ENCODE data around the gene COMTD1.
"Not testable (repeated sequence)": the region's sequence is repeated elsewhere in the genome, so short reads cannot be mapped to it uniquely, and the experiment has no call there.

Gene COMTD1

GRCh38 chr10:75226656-75227055, 9.1 kb downstream of the COMTD1 start:
- no peak for TF ChIP-seq CTCF (IDR thresholded peaks at IDR 0.05; ENCODE audit: low read depth, low read length)
- in situ Hi-C loops (cut with HindIII; ENCODE audit: low sequenced_read_pairs): no loop called here

GRCh38 chr10:75226095-75226494, 9.7 kb downstream of the COMTD1 start:
- no peak for TF ChIP-seq CTCF (IDR thresholded peaks at IDR 0.05; ENCODE audit: low read depth, low read length)
- no peak overlapping the region for H3K4me3 ChIP-seq (ENCODE audit: low read depth, low read length)
- in situ Hi-C loops (cut with HindIII; ENCODE audit: low sequenced_read_pairs): no loop called here
- DNase-seq (ENCODE audit: low read depth, low spot score): no peak

More at GRCh38 chr10:75226656-75227055, 9.1 kb downstream of the COMTD1 start:
- no peak for DNase-seq (ENCODE audit: low read depth, low spot score)
- no peak overlapping the region for H3K4me3 ChIP-seq (ENCODE audit: low read depth, low read length)

- DNase-seq (ENCODE audit: low read depth, low spot score): no peak
- no peak for TF ChIP-seq CTCF (IDR thresholded peaks at IDR 0.05; ENCODE audit: low read depth, low read length)
- H3K4me3 ChIP-seq (ENCODE audit: low read depth, low read length): no peak overlapping the region
- in situ Hi-C loops (cut with HindIII; ENCODE audit: low sequenced_read_pairs): no loop called here
These were observed 12.2 kb downstream of the COMTD1 start for GRCh38 chr10:75223507-75223906.

- H3K4me3 ChIP-seq (ENCODE audit: low read depth, low read length); in situ Hi-C loops (cut with HindIII; ENCODE audit: low sequenced_read_pairs); DNase-seq (ENCODE audit: low read depth, low spot score): not testable (repeated sequence)
These were observed 14.3 kb downstream of the COMTD1 start for GRCh38 chr10:75221492-75221891.

GRCh38 chr10:75220274-75220673, 15.5 kb downstream of the COMTD1 start:
- DNase-seq (ENCODE audit: low read depth, low spot score): no peak
- TF ChIP-seq CTCF (IDR thresholded peaks at IDR 0.05; ENCODE audit: low read depth, low read length): no peak
- H3K4me3 ChIP-seq (ENCODE audit: low read depth, low read length): no peak overlapping the region
- in situ Hi-C loops (cut with HindIII; ENCODE audit: low sequenced_read_pairs): no loop called here

GRCh38 chr10:75212343-75212742, 23.4 kb downstream of the COMTD1 start:
- no peak for DNase-seq (ENCODE audit: low read depth, low spot score)
- no peak for TF ChIP-seq CTCF (IDR thresholded peaks at IDR 0.05; ENCODE audit: low read depth, low read length)
- in situ Hi-C loops (cut with HindIII; ENCODE audit: low sequenced_read_pairs): no loop called here
- no peak overlapping the region for H3K4me3 ChIP-seq (ENCODE audit: low read depth, low read length)

- peak; percentile 44 for DNase-seq (ENCODE audit: low read depth, low spot score)
These were observed 24.6 kb downstream of the COMTD1 start for GRCh38 chr10:75211007-75211691.

More at GRCh38 chr10:75211007-75211691, 24.6 kb downstream of the COMTD1 start:
- no peak for TF ChIP-seq CTCF (IDR thresholded peaks at IDR 0.05; ENCODE audit: low read depth, low read length)
- in situ Hi-C loops (cut with HindIII; ENCODE audit: low sequenced_read_pairs): no loop called here
- peak overlapping the region; percentile 96 for H3K4me3 ChIP-seq (ENCODE audit: low read depth, low read length)

All from astrocyte of the spinal cord (primary cell).